PC-3 (cell line): ENCODE data around the gene ADK.

Experiments used
- CTCF ChIP-seq: fragments of 300-600 bp; sonication (generic); conservative IDR thresholded peaks from 2 replicates; pipeline ENCODE4 v1.5.1; 2017; ENCODE audit warnings: antibody characterized with exemption, low read depth, mild to moderate bottlenecking, low read length
- EZH2 ChIP-seq: fragments of 300-600 bp; sonication (generic); IDR thresholded peaks from one replicate; pipeline ENCODE4 v1.6.1; 2017; ENCODE audit warnings: antibody characterized with exemption, mild to moderate bottlenecking, low read length; ENCODE audit not compliant: unreplicated experiment

- no peak for TF ChIP-seq CTCF
- no peak for TF ChIP-seq EZH2
Measured at GRCh38 chr10:74361678-74362077, 210.7 kb downstream of the ADK start.
